ENCODE data around the gene F8A1. TPM values are rescaled to one million over a fixed set of nuclear protein-coding genes. Genes with fewer than 3 reads are reported as not detected.
A peak's percentile ranks its signal among the peaks of the same experiment; 100 is the strongest.
"Not testable (repeated sequence)": the region's sequence is repeated elsewhere in the genome, so short reads cannot be mapped to it uniquely, and the experiment has no call there.

F8A1 gene
- total RNA-seq, 2 experiments from 2014 or later, result 49.0 to 56.9 TPM

DNA sequence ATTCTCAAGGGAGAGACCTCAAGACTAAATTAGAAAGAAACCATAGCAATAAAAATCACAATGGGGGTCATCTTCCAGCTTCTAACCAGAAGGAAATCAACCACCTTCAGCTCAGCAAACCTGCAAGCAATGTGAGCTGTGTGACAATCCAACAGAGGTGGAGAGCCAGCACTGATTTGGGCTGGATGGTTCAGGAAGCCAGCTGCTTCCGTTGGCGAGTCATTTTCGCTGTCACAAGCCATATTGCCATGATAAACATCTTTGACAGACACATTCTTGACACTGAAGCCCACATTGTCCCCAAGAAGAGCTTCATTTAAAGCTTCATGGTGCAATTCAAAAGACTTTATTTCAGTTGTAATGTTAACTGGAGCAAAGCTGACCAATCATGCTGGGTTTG, 22.7 kb downstream of the F8A1 start:
- Mint-ChIP-seq H3K27me3 (peaks cover 20% of the 10 kb centered on the region), H3K9me3 (ENCODE audit: low read depth) (no peaks in the 10 kb centered on the region), H3K27ac (no peak overlapping the region), H3K4me3 (no peak overlapping the region), H3K4me1 (no peaks in the 10 kb centered on the region), H3K36me3 (no peaks in the 10 kb centered on the region)
- ATAC-seq (no peak), DNase-seq (no peak)
- CTCF ChIA-PET, result interaction anchor here (1.3 kb wide), 1 partner anchor 9 kb away, joined by 8 read pairs; no protein-coding TSS in a partner anchor

DNA sequence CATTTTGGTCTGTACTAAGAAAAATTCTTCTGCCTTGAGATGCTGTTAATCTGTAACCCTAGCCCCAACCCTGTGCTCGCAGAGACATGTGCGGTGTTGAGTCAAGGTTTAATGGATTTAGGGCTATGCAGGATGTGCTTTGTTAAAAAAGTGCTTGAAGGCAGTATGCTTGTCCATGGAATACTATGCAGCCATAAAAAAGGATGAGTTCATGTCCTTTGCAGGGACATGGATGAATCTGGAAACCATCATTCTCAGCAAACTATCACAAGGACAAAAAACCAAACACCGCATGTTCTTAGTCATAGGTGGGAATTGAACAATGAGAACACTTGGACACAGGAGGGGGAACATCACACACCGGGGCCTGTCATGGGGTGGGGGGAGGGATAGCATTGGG, 23.9 kb downstream of the F8A1 start:
- ATAC-seq, CTCF ChIA-PET, H3K27ac Mint-ChIP-seq: not testable (repeated sequence)

DNA sequence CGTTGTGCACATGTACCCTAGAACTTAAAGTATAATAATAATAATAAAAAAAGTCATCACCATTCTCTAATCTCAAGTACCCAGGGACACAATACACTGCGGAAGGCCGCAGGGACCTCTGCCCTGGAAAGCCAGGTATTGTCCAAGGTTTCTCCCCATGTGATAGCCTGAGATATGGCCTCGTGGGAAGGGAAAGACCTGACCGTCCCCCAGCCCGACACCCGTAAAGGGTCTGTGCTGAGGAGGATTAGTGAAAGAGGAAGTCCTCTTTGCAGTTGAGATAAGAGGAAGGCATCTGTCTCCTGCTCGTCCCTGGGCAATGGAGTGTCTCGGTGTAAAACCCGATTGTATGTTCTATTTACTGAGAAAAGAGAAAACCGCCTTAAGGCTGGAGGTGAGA, 24.4 kb downstream of the F8A1 start:
- ATAC-seq; H3K36me3 Mint-ChIP-seq; H3K4me1 Mint-ChIP-seq; H3K27ac Mint-ChIP-seq; DNase-seq; CTCF ChIA-PET; H3K9me3 Mint-ChIP-seq (ENCODE audit: low read depth); H3K4me3 Mint-ChIP-seq: not testable (repeated sequence)
- peaks cover 11% of the 10 kb centered on the region for H3K27me3 Mint-ChIP-seq

More for the DNA sequence above, 23.9 kb downstream of the F8A1 start:
- not testable (repeated sequence) for DNase-seq; H3K9me3 Mint-ChIP-seq (ENCODE audit: low read depth); H3K36me3 Mint-ChIP-seq; H3K4me3 Mint-ChIP-seq; H3K4me1 Mint-ChIP-seq
- peaks cover 12% of the 10 kb centered on the region for H3K27me3 Mint-ChIP-seq

DNA sequence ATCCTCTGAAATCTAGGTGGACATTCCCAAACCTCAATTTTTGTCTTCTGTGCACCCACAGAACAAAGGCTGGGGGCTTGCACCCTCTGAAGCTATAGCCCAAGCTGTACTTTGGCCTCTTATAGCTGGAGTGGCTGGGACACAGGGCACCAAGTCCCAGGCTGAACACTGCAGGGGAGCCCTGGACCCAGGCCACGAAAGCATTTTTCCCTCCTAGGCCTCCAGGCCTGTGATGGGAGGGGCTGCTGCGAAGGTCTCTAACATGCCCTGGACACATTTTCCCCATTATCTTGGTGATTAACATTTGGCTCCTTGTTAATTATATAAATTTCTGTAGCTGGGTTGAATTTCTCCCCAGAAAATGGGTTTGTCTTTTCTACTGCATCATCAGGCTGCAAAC, 27.9 kb downstream of the F8A1 start:
- Mint-ChIP-seq H3K9me3 (ENCODE audit: low read depth) (no peaks in the 10 kb centered on the region), H3K27ac (no peak overlapping the region), H3K36me3 (no peaks in the 10 kb centered on the region), H3K27me3 (peaks cover 8% of the 10 kb centered on the region), H3K4me3 (no peak overlapping the region), H3K4me1 (no peaks in the 10 kb centered on the region)
- ATAC-seq, result no peak
- CTCF ChIA-PET, result no interaction called here
- no peak for DNase-seq

DNA sequence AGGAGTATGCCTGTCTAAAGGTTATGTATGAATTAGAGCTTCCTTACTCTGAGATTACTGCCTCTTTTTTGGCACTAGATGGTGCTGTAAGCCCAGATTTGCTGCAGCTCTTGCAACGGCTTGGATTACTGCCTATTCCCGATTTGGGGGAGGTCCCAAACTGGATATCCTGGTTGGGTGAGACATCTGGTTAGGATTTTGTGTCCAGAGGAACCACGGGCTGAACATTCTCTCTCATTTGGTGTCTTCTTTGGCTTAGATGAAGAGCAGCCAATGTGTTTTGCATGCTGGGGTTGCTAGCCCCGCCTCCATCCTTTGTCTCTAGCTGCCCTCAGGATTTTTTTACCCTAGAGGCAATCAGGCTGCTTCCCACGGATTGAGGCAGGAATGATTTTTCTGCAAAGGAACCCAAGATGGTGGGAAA, 31.9 kb downstream of the F8A1 start:
- peaks cover 2% of the 10 kb centered on the region for H3K9me3 Mint-ChIP-seq (ENCODE audit: low read depth)
- H3K4me3 Mint-ChIP-seq, result peak overlapping the region; percentile 46
- CTCF ChIA-PET, result interaction anchor here (0.5 to 2.3 kb wide), 30 partner anchors 9 to 709 kb away, joined by 3 to 24 read pairs (median 4); partner anchors contain the start of genes F8 and FUNDC2
- ATAC-seq (peak; percentile 55), DNase-seq (peak; percentile 41)
- H3K27me3 Mint-ChIP-seq, result peaks cover 7% of the 10 kb centered on the region
- no peaks in the 10 kb centered on the region for H3K4me1 Mint-ChIP-seq
- no peak overlapping the region for H3K27ac Mint-ChIP-seq
- no peaks in the 10 kb centered on the region for H3K36me3 Mint-ChIP-seq

DNA sequence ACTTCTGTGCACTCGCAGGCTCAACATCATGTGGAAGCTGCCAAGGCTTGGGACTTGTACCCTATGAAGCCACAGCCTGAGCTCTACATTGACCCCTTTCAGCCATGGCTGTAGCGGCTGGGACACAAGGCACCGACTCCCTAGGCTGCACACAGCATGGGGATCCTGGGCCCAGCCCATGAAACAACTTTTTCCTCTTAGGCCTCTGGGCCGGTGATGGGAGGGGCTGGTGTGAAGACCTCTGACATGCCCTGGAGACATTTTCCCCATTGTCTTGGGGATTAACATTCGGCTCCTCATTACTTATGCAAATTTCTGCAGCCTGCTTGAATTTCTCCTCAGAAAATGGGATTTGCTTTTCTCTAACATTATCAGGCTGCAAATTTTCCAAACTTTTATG, 38.6 kb downstream of the F8A1 start:
- ATAC-seq; DNase-seq; H3K4me3 Mint-ChIP-seq; H3K9me3 Mint-ChIP-seq (ENCODE audit: low read depth); CTCF ChIA-PET; H3K27ac Mint-ChIP-seq; H3K4me1 Mint-ChIP-seq; H3K36me3 Mint-ChIP-seq: not testable (repeated sequence)
- H3K27me3 Mint-ChIP-seq, result peaks cover 21% of the 10 kb centered on the region

Small RNA genes lying within 50 kb of the gene (microRNA-seq; reads per million reads assigned to microRNA genes)
- not detected for gene MIR1184-1

Other genes starting within 250 kb of the F8A1 start
- gene CTAG2, start 232.8 kb upstream of the F8A1 start, total RNA-seq, result 10 to 100 TPM; 30.3 to 31.6 TPM
- gene GAB3, start 135.3 kb upstream of the F8A1 start, total RNA-seq, result 10 to 100 TPM; 20.0 to 26.6 TPM
- 100 to 1,000 TPM in 1 of 2 experiments, 10 to 100 TPM in 1; 81.0 to 116 TPM for gene DKC1, start 123.5 kb upstream of the F8A1 start, total RNA-seq
- 10 to 100 TPM; 29.0 to 37.4 TPM for gene MPP1, start 80.9 kb upstream of the F8A1 start, total RNA-seq
- gene SMIM9, start 51.7 kb upstream of the F8A1 start, total RNA-seq, result under 1 TPM in 1 of 2 experiments, not detected in 1; 0.26 TPM
- gene F8, start 136.4 kb downstream of the F8A1 start, total RNA-seq, result 10 to 100 TPM; 12.7 to 15.0 TPM
- 10 to 100 TPM; 44.3 to 52.6 TPM for gene FUNDC2, start 140.5 kb downstream of the F8A1 start, total RNA-seq
- 1 to 10 TPM; 3.4 to 3.7 TPM for gene CMC4, start 184.8 kb downstream of the F8A1 start, total RNA-seq
- gene MTCP1, start 184.8 kb downstream of the F8A1 start, total RNA-seq, result 10 to 100 TPM; 23.1 to 25.3 TPM
- gene BRCC3, start 185.2 kb downstream of the F8A1 start, total RNA-seq, result 10 to 100 TPM; 25.2 to 33.4 TPM